GM18498 (cell line): ENCODE measurements around the gene SYN1.

Source experiments
- ATAC-seq: cut with Tn5 transposase; IDR thresholded peaks from one replicate; pipeline ENCODE4 v1.9.1; 2021; ENCODE audit warnings: mild to moderate bottlenecking, moderate library complexity; ENCODE audit not compliant: unreplicated experiment

Gene SYN1

GRCh38 chrX:47540754-47541538 lies 78.7 kb downstream of the SYN1 start:
- no peak for ATAC-seq

- ATAC-seq = no peak
Observed at GRCh38 chrX:47539860-47540259, 79.8 kb downstream of the SYN1 start.

- ATAC-seq = no peak
Observed at GRCh38 chrX:47530049-47530448, 89.6 kb downstream of the SYN1 start.

- no peak for ATAC-seq
Observed at GRCh38 chrX:47529548-47529947, 90.1 kb downstream of the SYN1 start.

GRCh38 chrX:47523713-47524166 lies 95.9 kb downstream of the SYN1 start:
- ATAC-seq = no peak

GRCh38 chrX:47523297-47523696 lies 96.4 kb downstream of the SYN1 start:
- ATAC-seq = peak; percentile 94
